ENCODE measurements around the gene AASDH.

- TF ChIP-seq EZH2phosphoT487 (conservative IDR thresholded peaks at IDR 0.05; ENCODE audit: low read length): no peak
- TF ChIP-seq CTCF (IDR thresholded peaks at IDR 0.05; ENCODE audit: insufficient read depth, low read length, poor library complexity, severe bottlenecking): no peak
Observed at GRCh38 chr4:56323327-56323726, 64.0 kb downstream of the AASDH start.
